ENCODE data around the gene PLCD3.

Gene PLCD3

DNA sequence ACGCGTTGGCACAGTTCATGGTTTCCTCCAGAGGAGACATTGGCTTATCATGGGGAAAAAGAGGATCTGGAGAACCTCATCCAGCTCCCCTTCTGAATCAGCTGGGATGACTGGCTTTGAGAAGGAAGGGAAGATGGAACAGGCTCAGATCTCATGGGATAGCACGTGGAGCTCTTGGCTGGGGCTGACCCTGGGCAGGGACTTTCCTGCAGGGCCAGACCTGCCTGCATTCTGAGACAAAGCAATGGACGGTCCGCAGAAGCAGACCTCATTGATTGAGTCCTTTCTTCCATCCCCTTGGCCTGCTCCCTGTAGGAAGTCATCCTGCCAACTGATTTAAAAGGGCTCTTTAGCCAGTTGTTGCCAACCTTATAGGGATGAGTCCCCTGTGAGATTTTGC, 26.2 kb downstream of the PLCD3 start:
- Histone ChIP-seq H2BK120ac (ENCODE audit: insufficient read depth, low read length, poor library complexity) (no peak overlapping the region), H3K4ac (ENCODE audit: low read depth, low read length) (no peak overlapping the region), H3K4me2 (ENCODE audit: low read length) (no peak overlapping the region), H4K91ac (ENCODE audit: low read depth, low read length) (no peak overlapping the region), H3K9ac (ENCODE audit: low read length) (no peak overlapping the region), H3K14ac (ENCODE audit: low read length) (no peak overlapping the region), H3K27ac (ENCODE audit: low read depth, low read length) (no peak overlapping the region), H3K9me3 (ENCODE audit: insufficient read depth, low read depth, low read length) (no peaks in the 10 kb centered on the region), H3K23ac (ENCODE audit: low read length) (no peak overlapping the region), H2BK12ac (ENCODE audit: low read length) (no peak overlapping the region), H3K79me1 (ENCODE audit: low read length) (peaks cover 12% of the 10 kb centered on the region), H4K12ac (ENCODE audit: low read depth, low read length) (no peak overlapping the region), H2BK5ac (ENCODE audit: low read depth, low read length, poor library complexity) (no peak overlapping the region), H3K18ac (ENCODE audit: low read length) (no peak overlapping the region), H3K79me2 (ENCODE audit: control insufficient read depth, insufficient read depth, low read length, poor library complexity) (no peaks in the 10 kb centered on the region), H2AFZ (ENCODE audit: insufficient read depth, low read length, poor library complexity) (no peak overlapping the region), H3K4me1 (ENCODE audit: control insufficient read depth in 1 of 2, insufficient read depth in 2 of 2, low read length in 2 of 2) (peaks cover 11 to 22% of the 10 kb centered on the region in 2 experiments), H3K4me3 (ENCODE audit: low read depth, low read length) (no peak overlapping the region), H4K8ac (ENCODE audit: low read depth, low read length) (no peak overlapping the region), H3K27me3 (ENCODE audit: insufficient read depth, low read length) (no peaks in the 10 kb centered on the region), H3K36me3 (ENCODE audit: control insufficient read depth in 1 of 2, insufficient read depth in 2 of 2, low read length in 2 of 2) (peaks cover 68 to 69% of the 10 kb centered on the region in 2 experiments), H2AK5ac (ENCODE audit: low read length) (no peak overlapping the region)
- no CpG with 5 or more reads among the region's 5 CpGs for WGBS (ENCODE audit: extremely low coverage, insufficient coverage, insufficient read length)
- DNase-seq = no peak

GRCh38 chr17:45104907-45105624, 27.2 kb downstream of the PLCD3 start:
- no peak overlapping the region for H3K18ac ChIP-seq (ENCODE audit: low read length)
- H3K79me1 ChIP-seq (ENCODE audit: low read length) = peaks cover 12% of the 10 kb centered on the region
- WGBS (ENCODE audit: extremely low coverage, insufficient coverage, insufficient read length) = no CpG with 5 or more reads among the region's 17 CpGs
- H3K4me2 ChIP-seq (ENCODE audit: low read length) = no peak overlapping the region
- no peak overlapping the region for H3K4me3 ChIP-seq (ENCODE audit: low read depth, low read length)
- no peak overlapping the region for H3K23ac ChIP-seq (ENCODE audit: low read length)
- no peak overlapping the region for H2BK5ac ChIP-seq (ENCODE audit: low read depth, low read length, poor library complexity)
- no peak overlapping the region for H4K12ac ChIP-seq (ENCODE audit: low read depth, low read length)
- DNase-seq = no peak
- H3K36me3 ChIP-seq (ENCODE audit: control insufficient read depth in 1 of 2, insufficient read depth in 2 of 2, low read length in 2 of 2) = peaks cover 68 to 69% of the 10 kb centered on the region in 2 experiments
- no peak overlapping the region for H3K14ac ChIP-seq (ENCODE audit: low read length)
- no peak overlapping the region for H3K4ac ChIP-seq (ENCODE audit: low read depth, low read length)
- no peak overlapping the region for H2AFZ ChIP-seq (ENCODE audit: insufficient read depth, low read length, poor library complexity)
- no peaks in the 10 kb centered on the region for H3K27me3 ChIP-seq (ENCODE audit: insufficient read depth, low read length)
- no peaks in the 10 kb centered on the region for H3K9me3 ChIP-seq (ENCODE audit: insufficient read depth, low read depth, low read length)
- H2BK120ac ChIP-seq (ENCODE audit: insufficient read depth, low read length, poor library complexity) = no peak overlapping the region
- no peak overlapping the region for H2AK5ac ChIP-seq (ENCODE audit: low read length)
- no peak overlapping the region for H4K91ac ChIP-seq (ENCODE audit: low read depth, low read length)
- no peak overlapping the region for H2BK12ac ChIP-seq (ENCODE audit: low read length)
- no peak overlapping the region for H4K8ac ChIP-seq (ENCODE audit: low read depth, low read length)
- peaks cover 11 to 23% of the 10 kb centered on the region in 2 experiments for H3K4me1 ChIP-seq (ENCODE audit: control insufficient read depth in 1 of 2, insufficient read depth in 2 of 2, low read length in 2 of 2)
- H3K27ac ChIP-seq (ENCODE audit: low read depth, low read length) = no peak overlapping the region
- H3K9ac ChIP-seq (ENCODE audit: low read length) = no peak overlapping the region
- no peaks in the 10 kb centered on the region for H3K79me2 ChIP-seq (ENCODE audit: control insufficient read depth, insufficient read depth, low read length, poor library complexity)

GRCh38 chr17:45104497-45104896, 27.8 kb downstream of the PLCD3 start:
- Histone ChIP-seq H3K9ac (ENCODE audit: low read length) (no peak overlapping the region), H2AK5ac (ENCODE audit: low read length) (no peak overlapping the region), H4K91ac (ENCODE audit: low read depth, low read length) (no peak overlapping the region), H3K27me3 (ENCODE audit: insufficient read depth, low read length) (no peaks in the 10 kb centered on the region), H3K27ac (ENCODE audit: low read depth, low read length) (no peak overlapping the region), H3K79me2 (ENCODE audit: control insufficient read depth, insufficient read depth, low read length, poor library complexity) (no peaks in the 10 kb centered on the region), H3K4me3 (ENCODE audit: low read depth, low read length) (no peak overlapping the region), H3K4ac (ENCODE audit: low read depth, low read length) (no peak overlapping the region), H4K12ac (ENCODE audit: low read depth, low read length) (no peak overlapping the region), H2BK12ac (ENCODE audit: low read length) (no peak overlapping the region), H3K14ac (ENCODE audit: low read length) (no peak overlapping the region), H2BK120ac (ENCODE audit: insufficient read depth, low read length, poor library complexity) (no peak overlapping the region), H2AFZ (ENCODE audit: insufficient read depth, low read length, poor library complexity) (no peak overlapping the region), H3K79me1 (ENCODE audit: low read length) (peaks cover 12% of the 10 kb centered on the region), H3K36me3 (ENCODE audit: control insufficient read depth in 1 of 2, insufficient read depth in 2 of 2, low read length in 2 of 2) (peaks cover 73 to 74% of the 10 kb centered on the region in 2 experiments), H3K9me3 (ENCODE audit: insufficient read depth, low read depth, low read length) (no peaks in the 10 kb centered on the region), H3K18ac (ENCODE audit: low read length) (no peak overlapping the region), H3K23ac (ENCODE audit: low read length) (no peak overlapping the region), H3K4me1 (ENCODE audit: control insufficient read depth in 1 of 2, insufficient read depth in 2 of 2, low read length in 2 of 2) (peaks cover 11 to 23% of the 10 kb centered on the region in 2 experiments), H3K4me2 (ENCODE audit: low read length) (no peak overlapping the region), H2BK5ac (ENCODE audit: low read depth, low read length, poor library complexity) (no peak overlapping the region), H4K8ac (ENCODE audit: low read depth, low read length) (no peak overlapping the region)
- WGBS (ENCODE audit: extremely low coverage, insufficient coverage, insufficient read length) = no CpG with 5 or more reads among the region's 6 CpGs
- no peak for DNase-seq

GRCh38 chr17:45104029-45104428, 28.3 kb downstream of the PLCD3 start:
- Histone ChIP-seq H3K4me3 (ENCODE audit: low read depth, low read length) (no peak overlapping the region), H2AFZ (ENCODE audit: insufficient read depth, low read length, poor library complexity) (no peak overlapping the region), H2BK5ac (ENCODE audit: low read depth, low read length, poor library complexity) (no peak overlapping the region), H3K14ac (ENCODE audit: low read length) (no peak overlapping the region), H4K91ac (ENCODE audit: low read depth, low read length) (no peak overlapping the region), H3K23ac (ENCODE audit: low read length) (no peak overlapping the region), H2BK120ac (ENCODE audit: insufficient read depth, low read length, poor library complexity) (no peak overlapping the region), H3K18ac (ENCODE audit: low read length) (no peak overlapping the region), H4K12ac (ENCODE audit: low read depth, low read length) (no peak overlapping the region), H3K27me3 (ENCODE audit: insufficient read depth, low read length) (no peaks in the 10 kb centered on the region), H3K4ac (ENCODE audit: low read depth, low read length) (no peak overlapping the region), H3K79me2 (ENCODE audit: control insufficient read depth, insufficient read depth, low read length, poor library complexity) (no peaks in the 10 kb centered on the region), H2AK5ac (ENCODE audit: low read length) (no peak overlapping the region), H3K4me1 (ENCODE audit: control insufficient read depth in 1 of 2, insufficient read depth in 2 of 2, low read length in 2 of 2) (peaks cover 11 to 23% of the 10 kb centered on the region in 2 experiments), H2BK12ac (ENCODE audit: low read length) (no peak overlapping the region), H3K79me1 (ENCODE audit: low read length) (peaks cover 12% of the 10 kb centered on the region), H3K4me2 (ENCODE audit: low read length) (no peak overlapping the region), H4K8ac (ENCODE audit: low read depth, low read length) (no peak overlapping the region), H3K9ac (ENCODE audit: low read length) (no peak overlapping the region), H3K36me3 (ENCODE audit: control insufficient read depth in 1 of 2, insufficient read depth in 2 of 2, low read length in 2 of 2) (peaks cover 72 to 74% of the 10 kb centered on the region in 2 experiments), H3K27ac (ENCODE audit: low read depth, low read length) (no peak overlapping the region), H3K9me3 (ENCODE audit: insufficient read depth, low read depth, low read length) (no peaks in the 10 kb centered on the region)
- no peak for DNase-seq
- WGBS (ENCODE audit: extremely low coverage, insufficient coverage, insufficient read length) = no CpG with 5 or more reads among the region's 8 CpGs

All from trophoblast cell (in vitro differentiated cells and primary cell).